ENCODE results near the gene NRM. TPM values are rescaled to one million over a fixed set of nuclear protein-coding genes. Genes with fewer than 3 reads are reported as not detected.

NRM gene
- total RNA-seq, 1 experiment from 2014 or later = 31.2 TPM

DNA sequence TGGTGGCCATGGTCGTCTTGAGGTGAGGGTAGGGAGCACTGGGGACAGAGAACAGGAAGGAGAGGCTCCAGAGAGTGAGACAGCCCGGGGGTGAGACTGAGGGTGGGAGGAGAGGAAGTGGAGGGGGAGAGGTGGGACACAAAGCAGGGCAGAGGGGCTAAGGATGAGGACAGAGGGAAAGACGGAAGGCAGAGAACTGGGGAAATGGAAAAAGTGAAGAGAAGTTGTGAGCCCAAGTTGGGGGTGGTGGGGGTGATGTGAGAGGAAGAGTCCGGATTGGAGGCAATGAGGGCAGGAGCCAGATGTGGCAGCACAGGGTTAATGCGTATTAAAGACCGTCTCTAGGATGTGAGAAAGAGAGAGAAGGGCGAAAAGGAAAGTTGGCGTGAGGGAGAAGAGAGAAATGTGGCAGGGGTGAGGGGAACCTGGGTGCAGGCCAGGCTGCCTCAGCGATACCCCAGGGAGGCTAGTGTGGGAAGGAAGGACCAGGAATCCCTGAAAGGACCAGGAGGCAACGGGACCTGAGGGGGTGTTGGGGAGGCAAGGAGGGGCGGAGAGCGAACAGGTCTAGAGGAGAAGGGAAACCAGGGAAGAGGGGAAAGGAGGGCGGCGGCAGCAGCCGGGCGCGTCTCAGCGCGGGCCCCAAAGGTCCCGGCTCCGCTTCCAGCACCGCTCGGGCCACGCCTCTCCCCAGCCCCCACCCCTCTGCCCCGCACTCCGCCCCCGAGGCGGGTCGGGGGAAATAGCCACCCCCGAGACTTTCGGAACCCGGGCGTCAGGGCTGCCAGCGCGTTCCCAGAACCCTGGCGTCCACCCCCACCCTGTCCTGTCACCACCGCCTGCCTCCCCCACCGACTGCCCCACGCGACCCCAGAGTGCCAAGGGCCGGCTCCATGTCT, 4.5 kb downstream of the NRM start, which contains the start of gene PPP1R18:
Gene PPP1R18 (minus strand): TSS at position 637 of the 899 bp plus-strand sequence. CDS start 627 bp downstream, at position 10.
- Mint-ChIP-seq H3K27me3 (ENCODE audit: low read depth) (no peaks in the 10 kb centered on the region), H3K27ac (peak within 1 kb of the TSS; percentile 39; the same call in 1 of the 2 replicates), H3K4me3 (peak within 1 kb of the TSS; percentile 80), H3K4me1 (peaks cover 73% of the 10 kb centered on the region), H3K9me3 (no peaks in the 10 kb centered on the region), H3K36me3 (peaks cover 3% of the 10 kb centered on the region; the same call in 1 of the 2 replicates)
- CTCF ChIA-PET = interaction anchor here (1.1 to 9.7 kb wide), 3 partner anchors 8 to 44 kb away, joined by 3 to 131 read pairs (median 3); partner anchors contain the start of gene MDC1
- no peak for TF ChIP-seq ZNF121 (CRISPR knock-in tag; IDR thresholded peaks at IDR 0.05)
- TF ChIP-seq MXD4 (CRISPR knock-in tag; IDR thresholded peaks at IDR 0.05; ENCODE audit: borderline replicate concordance) = no peak
- no peak for TF ChIP-seq TEAD1 (CRISPR knock-in tag; IDR thresholded peaks at IDR 0.05)
- no peak for TF ChIP-seq ZNF423 (CRISPR knock-in tag; IDR thresholded peaks at IDR 0.05)
- TF ChIP-seq RELA (CRISPR knock-in tag; IDR thresholded peaks at IDR 0.05; ENCODE audit: borderline replicate concordance) = no peak
- no peak for TF ChIP-seq CREM (CRISPR knock-in tag; IDR thresholded peaks at IDR 0.05)
- no peak for TF ChIP-seq ZMAT4 (CRISPR knock-in tag; IDR thresholded peaks at IDR 0.05)
- TF ChIP-seq ETV6 (CRISPR knock-in tag; IDR thresholded peaks at IDR 0.05) = no peak
- TF ChIP-seq, protein P1, sequence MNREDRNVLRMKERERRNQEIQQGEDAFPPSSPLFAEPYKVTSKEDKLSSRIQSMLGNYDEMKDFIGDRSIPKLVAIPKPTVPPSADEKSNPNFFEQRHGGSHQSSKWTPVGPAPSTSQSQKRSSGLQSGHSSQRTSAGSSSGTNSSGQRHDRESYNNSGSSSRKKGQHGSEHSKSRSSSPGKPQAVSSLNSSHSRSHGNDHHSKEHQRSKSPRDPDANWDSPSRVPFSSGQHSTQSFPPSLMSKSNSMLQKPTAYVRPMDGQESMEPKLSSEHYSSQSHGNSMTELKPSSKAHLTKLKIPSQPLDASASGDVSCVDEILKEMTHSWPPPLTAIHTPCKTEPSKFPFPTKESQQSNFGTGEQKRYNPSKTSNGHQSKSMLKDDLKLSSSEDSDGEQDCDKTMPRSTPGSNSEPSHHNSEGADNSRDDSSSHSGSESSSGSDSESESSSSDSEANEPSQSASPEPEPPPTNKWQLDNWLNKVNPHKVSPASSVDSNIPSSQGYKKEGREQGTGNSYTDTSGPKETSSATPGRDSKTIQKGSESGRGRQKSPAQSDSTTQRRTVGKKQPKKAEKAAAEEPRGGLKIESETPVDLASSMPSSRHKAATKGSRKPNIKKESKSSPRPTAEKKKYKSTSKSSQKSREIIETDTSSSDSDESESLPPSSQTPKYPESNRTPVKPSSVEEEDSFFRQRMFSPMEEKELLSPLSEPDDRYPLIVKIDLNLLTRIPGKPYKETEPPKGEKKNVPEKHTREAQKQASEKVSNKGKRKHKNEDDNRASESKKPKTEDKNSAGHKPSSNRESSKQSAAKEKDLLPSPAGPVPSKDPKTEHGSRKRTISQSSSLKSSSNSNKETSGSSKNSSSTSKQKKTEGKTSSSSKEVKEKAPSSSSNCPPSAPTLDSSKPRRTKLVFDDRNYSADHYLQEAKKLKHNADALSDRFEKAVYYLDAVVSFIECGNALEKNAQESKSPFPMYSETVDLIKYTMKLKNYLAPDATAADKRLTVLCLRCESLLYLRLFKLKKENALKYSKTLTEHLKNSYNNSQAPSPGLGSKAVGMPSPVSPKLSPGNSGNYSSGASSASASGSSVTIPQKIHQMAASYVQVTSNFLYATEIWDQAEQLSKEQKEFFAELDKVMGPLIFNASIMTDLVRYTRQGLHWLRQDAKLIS (CRISPR knock-in tag; IDR thresholded peaks at IDR 0.05; ENCODE audit: borderline replicate concordance) = no peak
- TF ChIP-seq GABPB1 (CRISPR knock-in tag; IDR thresholded peaks at IDR 0.05) = no peak
- no peak for TF ChIP-seq ZNF281 (CRISPR knock-in tag; IDR thresholded peaks at IDR 0.05)
- TF ChIP-seq, protein P2, sequence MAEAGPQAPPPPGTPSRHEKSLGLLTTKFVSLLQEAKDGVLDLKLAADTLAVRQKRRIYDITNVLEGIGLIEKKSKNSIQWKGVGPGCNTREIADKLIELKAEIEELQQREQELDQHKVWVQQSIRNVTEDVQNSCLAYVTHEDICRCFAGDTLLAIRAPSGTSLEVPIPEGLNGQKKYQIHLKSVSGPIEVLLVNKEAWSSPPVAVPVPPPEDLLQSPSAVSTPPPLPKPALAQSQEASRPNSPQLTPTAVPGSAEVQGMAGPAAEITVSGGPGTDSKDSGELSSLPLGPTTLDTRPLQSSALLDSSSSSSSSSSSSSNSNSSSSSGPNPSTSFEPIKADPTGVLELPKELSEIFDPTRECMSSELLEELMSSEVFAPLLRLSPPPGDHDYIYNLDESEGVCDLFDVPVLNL (CRISPR knock-in tag; IDR thresholded peaks at IDR 0.05; ENCODE audit: borderline replicate concordance, low read depth) = no peak
- TF ChIP-seq PRRX2 (CRISPR knock-in tag; IDR thresholded peaks at IDR 0.05) = no peak
- TF ChIP-seq FOXK1 (CRISPR knock-in tag; IDR thresholded peaks at IDR 0.05) = no peak
- ATAC-seq (peak; percentile 11), DNase-seq (ENCODE audit: low spot score) (peak; percentile 59)
- POLR2A ChIA-PET = interaction anchor here (1.6 kb wide), 1 partner anchor 36 kb away, joined by 7 read pairs; no protein-coding TSS in a partner anchor

Measured in WTC11 (cell line).